Thoracic aorta (tissue), 2 donors: ENCODE measurements around the gene TIFAB. TPM values are rescaled to one million over a fixed set of nuclear protein-coding genes. Genes with fewer than 3 reads are reported as not detected.

Source experiments
- ATAC-seq: fragments of 150-250 bp; one replicate; pipeline ENCODE4 v1.8.0; 2017; ENCODE audit warnings: low read depth; ENCODE audit not compliant: insufficient number of reproducible peaks, low FRiP score
- DNase-seq: peaks from one replicate; pipeline ENCODE4 v3.0.0-alpha.2; 2020; ENCODE audit warnings: low spot score
- H3K27ac ChIP-seq, 2 donors: fragments of 200-600 bp; sonication (generic); 1 replicate in 1 of 2; 2 replicates in 1 of 2; pipeline ENCODE4 v1.5.1; 2016; ENCODE audit warnings: mild to moderate bottlenecking in 2 of 2, moderate library complexity in 2 of 2
- H3K27me3 ChIP-seq: fragments of 200-600 bp; sonication (generic); replicated peaks from 2 replicates; pipeline ENCODE4 v1.6.0; 2016; ENCODE audit warnings: mild to moderate bottlenecking; ENCODE audit not compliant: insufficient read depth
- H3K36me3 ChIP-seq: fragments of 200-600 bp; sonication (generic); one replicate; pipeline ENCODE4 v1.5.1; 2016
- H3K4me1 ChIP-seq, 2 donors: fragments of 200-600 bp; sonication (generic); 1 replicate in 1 of 2; 2 replicates in 1 of 2; pipeline versions ENCODE4 v1.5.1 to v1.6.0; 2016; ENCODE audit warnings: low read depth in 2 of 2, mild to moderate bottlenecking in 1 of 2; ENCODE audit not compliant: control insufficient read depth in 1 of 2
- H3K4me3 ChIP-seq: fragments of 200-600 bp; sonication (generic); 2 replicates; pipeline ENCODE4 v1.5.1; 2016; ENCODE audit warnings: mild to moderate bottlenecking
- H3K9me3 ChIP-seq: fragments of 200-600 bp; sonication (generic); 2 replicates; pipeline ENCODE4 v1.5.1; 2016
- total RNA-seq, 2 donors: library from RNA; depleted of rRNA; stranded (reverse); fragments of >200 nt; gene quantifications; one replicate each; pipeline versions ENCODE4 v1.1.0 to v1.2.3, GENCODE V29; 2016
- TF ChIP-seq, protein P1 (sequence below): fragments of 200-600 bp; sonication (generic); IDR thresholded peaks from one replicate; pipeline ENCODE4 v1.5.1; 2019; ENCODE audit warnings: antibody characterized with exemption

The TIFAB gene
- total RNA-seq, 2 donors from 2014 or later = not detected

DNA sequence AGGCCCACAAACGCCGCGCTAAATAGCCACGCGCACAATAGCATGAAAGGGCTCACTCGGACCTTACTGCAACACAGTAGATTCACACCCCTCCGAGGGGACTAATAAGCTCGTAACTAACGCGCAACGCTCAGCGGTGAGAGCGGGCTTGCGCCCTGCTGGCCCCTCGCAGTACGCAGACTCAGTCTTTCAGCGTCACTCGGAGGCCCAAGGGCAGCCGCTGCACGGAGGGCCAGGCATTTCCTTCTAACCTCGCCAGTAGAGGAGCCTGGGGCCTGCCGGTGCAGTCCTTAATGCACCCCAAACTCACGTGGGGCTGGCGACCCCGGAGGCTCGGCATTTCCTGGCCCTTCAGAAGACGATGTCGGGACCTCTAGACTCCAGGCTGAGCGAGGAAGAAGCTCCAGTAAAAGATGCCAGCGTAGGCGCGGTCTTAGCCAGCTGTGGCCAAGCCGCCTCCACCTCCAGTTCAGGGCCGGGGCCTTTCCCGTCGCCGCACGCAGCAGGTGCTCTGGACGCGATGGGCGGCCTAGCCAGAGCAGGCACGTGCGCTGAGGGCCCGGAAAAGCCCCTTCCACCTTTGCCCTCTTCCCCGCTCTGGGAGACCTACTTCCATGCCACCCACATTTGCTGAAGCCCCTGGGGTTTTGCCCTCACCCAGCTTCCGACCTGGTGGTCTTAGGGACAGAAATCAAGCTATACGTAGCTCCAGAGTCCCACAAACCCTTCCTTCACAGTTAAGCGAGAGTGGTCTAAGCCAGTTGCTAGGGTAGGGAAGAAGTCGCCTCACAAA, 38.3 kb upstream of the TIFAB start:
- Histone ChIP-seq H3K27ac (no peak overlapping the region), H3K36me3 (no peaks in the 10 kb centered on the region), H3K4me1 (peaks cover 5 to 43% of the 10 kb centered on the region in 2 donors), H3K4me3 (peak overlapping the region; percentile 78), H3K9me3 (no peaks in the 10 kb centered on the region), H3K27me3 (peaks cover 6% of the 10 kb centered on the region)
- DNase-seq = no peak
- TF ChIP-seq, protein P1, sequence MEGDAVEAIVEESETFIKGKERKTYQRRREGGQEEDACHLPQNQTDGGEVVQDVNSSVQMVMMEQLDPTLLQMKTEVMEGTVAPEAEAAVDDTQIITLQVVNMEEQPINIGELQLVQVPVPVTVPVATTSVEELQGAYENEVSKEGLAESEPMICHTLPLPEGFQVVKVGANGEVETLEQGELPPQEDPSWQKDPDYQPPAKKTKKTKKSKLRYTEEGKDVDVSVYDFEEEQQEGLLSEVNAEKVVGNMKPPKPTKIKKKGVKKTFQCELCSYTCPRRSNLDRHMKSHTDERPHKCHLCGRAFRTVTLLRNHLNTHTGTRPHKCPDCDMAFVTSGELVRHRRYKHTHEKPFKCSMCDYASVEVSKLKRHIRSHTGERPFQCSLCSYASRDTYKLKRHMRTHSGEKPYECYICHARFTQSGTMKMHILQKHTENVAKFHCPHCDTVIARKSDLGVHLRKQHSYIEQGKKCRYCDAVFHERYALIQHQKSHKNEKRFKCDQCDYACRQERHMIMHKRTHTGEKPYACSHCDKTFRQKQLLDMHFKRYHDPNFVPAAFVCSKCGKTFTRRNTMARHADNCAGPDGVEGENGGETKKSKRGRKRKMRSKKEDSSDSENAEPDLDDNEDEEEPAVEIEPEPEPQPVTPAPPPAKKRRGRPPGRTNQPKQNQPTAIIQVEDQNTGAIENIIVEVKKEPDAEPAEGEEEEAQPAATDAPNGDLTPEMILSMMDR = no peak
- no peak for ATAC-seq

DNA sequence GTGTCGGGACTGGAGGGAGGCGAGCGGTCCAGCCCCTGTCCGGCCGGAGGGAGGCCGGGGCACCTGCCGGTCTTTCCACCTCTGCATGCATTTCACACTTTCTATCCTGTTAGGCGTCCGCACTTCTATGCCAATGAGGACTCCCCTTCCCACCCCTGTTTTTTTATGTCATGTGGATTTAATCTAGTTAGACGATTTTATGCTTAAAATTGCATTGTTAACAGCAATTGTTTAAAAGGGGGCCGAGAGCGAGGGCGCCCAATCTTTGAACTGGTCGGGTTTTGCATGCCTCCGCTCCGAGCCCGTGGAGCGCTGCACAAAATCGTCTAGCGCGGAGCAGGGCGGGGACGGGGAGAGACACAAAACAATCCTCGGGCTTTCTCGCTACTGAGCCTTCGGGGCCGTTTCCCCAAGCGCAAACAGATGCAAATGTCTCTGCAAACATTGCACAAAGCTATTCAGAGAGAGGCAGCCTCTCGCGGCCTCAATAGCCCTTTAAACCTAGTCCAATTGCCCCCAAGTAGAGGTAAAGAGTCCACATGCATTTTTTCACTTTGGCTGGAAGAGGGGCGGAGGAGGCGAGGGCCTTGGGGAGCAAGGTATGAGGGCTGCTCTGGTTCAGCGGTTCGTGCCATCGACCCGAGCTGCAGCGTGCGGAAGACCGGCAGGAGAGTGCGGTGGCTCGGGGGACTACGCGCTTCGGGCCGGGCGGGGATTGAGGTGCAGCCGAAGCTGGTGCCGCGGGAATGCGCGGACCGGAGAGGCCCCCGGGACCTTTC, 37.5 kb upstream of the TIFAB start:
- Histone ChIP-seq H3K4me3 (peak overlapping the region; percentile 78), H3K9me3 (no peaks in the 10 kb centered on the region), H3K27me3 (peaks cover 6% of the 10 kb centered on the region), H3K4me1 (peaks cover 5 to 43% of the 10 kb centered on the region in 2 donors), H3K27ac (no peak overlapping the region), H3K36me3 (no peaks in the 10 kb centered on the region)
- ATAC-seq (no peak), DNase-seq (no peak)
- TF ChIP-seq, protein P1 = no peak

DNA sequence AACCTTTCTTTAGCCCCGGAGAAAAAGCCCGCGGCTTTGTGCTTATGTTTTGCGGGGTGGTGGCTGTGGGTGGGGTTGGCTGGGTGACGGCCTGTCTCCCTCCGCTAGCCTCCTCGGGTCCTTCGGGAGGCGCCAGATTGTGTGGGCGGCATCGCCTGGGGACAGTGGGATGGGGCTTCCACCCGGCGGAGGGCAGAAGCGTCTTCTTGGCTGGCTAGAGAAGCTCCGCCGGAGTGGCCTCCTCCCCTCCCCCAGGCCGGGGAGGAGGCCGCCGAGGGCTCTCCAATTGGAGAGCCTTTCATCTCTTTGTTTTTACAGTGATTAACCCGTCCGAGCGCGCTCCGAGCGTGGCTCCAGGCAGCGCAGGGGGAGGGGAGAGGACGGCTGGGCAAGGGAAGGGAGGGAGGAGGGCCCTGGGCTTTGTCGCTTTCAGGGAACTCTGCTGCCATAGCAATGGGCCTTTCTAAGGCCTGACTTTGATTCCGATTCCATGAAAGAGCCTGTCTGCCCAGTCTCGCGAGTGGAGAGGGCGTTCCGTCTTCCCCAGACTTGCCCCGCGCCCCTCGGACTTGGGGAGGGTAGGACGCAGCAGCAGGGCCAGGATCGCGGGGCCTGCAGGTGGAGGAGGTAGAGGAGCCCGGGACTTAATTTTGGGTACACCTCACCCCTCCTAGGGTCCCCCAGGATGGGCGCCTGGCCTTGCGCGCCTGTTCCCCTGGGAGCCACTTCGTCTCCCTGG, 36.7 kb upstream of the TIFAB start:
- TF ChIP-seq, protein P1 = no peak
- DNase-seq (no peak), ATAC-seq (no peak)
- Histone ChIP-seq H3K36me3 (no peaks in the 10 kb centered on the region), H3K4me3 (peak overlapping the region; percentile 78), H3K4me1 (peaks cover 5 to 36% of the 10 kb centered on the region in 2 donors), H3K27me3 (peaks cover 6% of the 10 kb centered on the region), H3K27ac (no peak overlapping the region), H3K9me3 (no peaks in the 10 kb centered on the region)

DNA sequence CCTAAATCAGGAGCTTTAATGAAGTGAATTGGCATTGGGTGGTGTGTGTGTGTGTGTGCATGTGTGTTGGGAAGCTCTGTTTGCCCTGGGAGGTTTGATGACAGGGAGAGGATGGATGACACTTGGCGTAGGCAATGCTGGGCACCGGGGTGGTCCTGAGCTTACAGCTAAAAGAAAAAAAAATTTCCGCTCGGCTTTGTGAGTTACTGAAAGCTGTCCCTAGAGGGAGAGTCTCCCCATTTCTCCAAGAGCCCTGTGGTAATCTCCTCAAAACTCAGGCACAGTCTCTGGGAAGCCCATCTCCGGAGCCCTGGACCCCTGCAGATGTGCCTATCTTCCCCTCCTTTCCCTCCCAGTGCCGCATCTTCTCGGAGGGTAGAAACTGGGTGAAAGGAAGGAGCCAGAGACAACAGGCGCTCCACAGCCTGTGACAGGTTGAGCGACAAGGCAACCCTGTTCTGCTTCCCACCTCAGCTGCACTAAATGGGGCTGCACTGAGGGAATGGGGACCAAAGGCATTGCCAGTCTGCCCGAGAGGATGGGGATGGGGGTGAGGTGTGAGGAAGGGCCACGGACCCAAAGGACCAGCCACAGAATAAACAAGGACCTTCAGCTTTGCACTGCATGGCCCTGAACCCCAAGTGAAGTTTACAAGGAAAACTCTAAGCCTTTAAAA, 35.8 kb upstream of the TIFAB start:
- no peaks in the 10 kb centered on the region for H3K9me3 ChIP-seq
- TF ChIP-seq, protein P1 = no peak
- H3K36me3 ChIP-seq = no peaks in the 10 kb centered on the region
- no peak overlapping the region for H3K27ac ChIP-seq
- ATAC-seq (no peak), DNase-seq (no peak)
- peaks cover 5 to 27% of the 10 kb centered on the region in 2 donors for H3K4me1 ChIP-seq
- H3K4me3 ChIP-seq = peak overlapping the region; percentile 78
- H3K27me3 ChIP-seq = peaks cover 6% of the 10 kb centered on the region
